Stomach (tissue), 9 donors: Measurements from ENCODE around the gene NR5A1. TPM values are rescaled to one million over a fixed set of nuclear protein-coding genes. Genes with fewer than 3 reads are reported as not detected.
A peak's percentile ranks its signal among the peaks of the same experiment; 100 is the strongest.

Source experiments
- DNase-seq, 2 donors: peaks; one replicate each; pipeline versions ENCODE4 v3.0.0 to v3.0.0-alpha.2; 2013 to 2019
- H3K27ac ChIP-seq, 5 donors: fragments of 200-600 bp in 4 of 5; sonication (generic) in 4 of 5; one replicate each; pipeline ENCODE4 v1.5.1; 2013 to 2019; ENCODE audit warnings: mild to moderate bottlenecking in 1 of 5, moderate library complexity in 1 of 5
- H3K27me3 ChIP-seq, 3 donors: fragments of 200-600 bp; sonication (generic); one replicate each; pipeline ENCODE4 v1.5.1; 2017 to 2019; ENCODE audit warnings: mixed run types in 1 of 3
- H3K36me3 ChIP-seq, 4 donors: fragments of 200-600 bp; sonication (generic); 1 replicate in 3 of 4; 2 replicates in 1 of 4; pipeline ENCODE4 v1.5.1; 2016 to 2019
- H3K4me1 ChIP-seq, 4 donors: fragments of 200-600 bp; sonication (generic); one replicate each; pipeline ENCODE4 v1.5.1; 2016 to 2019
- H3K4me3 ChIP-seq, 4 donors: fragments of 200-600 bp; sonication (generic) in 3 of 4; one replicate each; pipeline ENCODE4 v1.5.1; 2016 to 2019; ENCODE audit warnings: mild to moderate bottlenecking in 1 of 4
- H3K9me3 ChIP-seq, 4 donors: fragments of 200-600 bp; sonication (generic); one replicate each; pipeline ENCODE4 v1.5.1; 2016 to 2019
- CTCF ChIP-seq, 7 experiments: fragments of 450-650 bp in 4 of 7; fragments of 200-600 bp in 3 of 7; sonication (generic) in 3 of 7; IDR thresholded peaks; one replicate each; pipeline ENCODE4 v1.5.1; 2016 to 2019; ENCODE audit warnings: antibody characterized with exemption in 7 of 7, control low read depth in 2 of 7, mild to moderate bottlenecking in 1 of 7
- EP300 ChIP-seq: sonication (generic); formaldehyde crosslinking; IDR thresholded peaks from one replicate; pipeline ENCODE4 v1.6.1; 2017; ENCODE audit warnings: antibody characterized with exemption
- POLR2A ChIP-seq, 4 donors: fragments of 450-650 bp; IDR thresholded peaks; one replicate each; pipeline ENCODE4 v1.6.1; 2016; ENCODE audit warnings: antibody characterized with exemption in 4 of 4, control low read depth in 2 of 4, mild to moderate bottlenecking in 1 of 4, moderate library complexity in 1 of 4
- POLR2AphosphoS5 ChIP-seq, 3 donors: sonication (generic); formaldehyde crosslinking; IDR thresholded peaks; one replicate each; pipeline ENCODE4 v1.6.1; 2016; ENCODE audit warnings: antibody characterized with exemption in 3 of 3
- WGBS, 5 donors: extraction: QIAGEN DNeasy Blood & Tissue Kit in 3 of 5; methylation state at CpG; one replicate each; pipeline versions ENCODE4 v1.1.5 to v1.1.7; 2013 to 2018; 5-methylcytosine and 5-hydroxymethylcytosine counted together
- intact Hi-C: fragments of 100-400 bp; cut with DNase I; formaldehyde crosslinking; loops from one replicate; pipeline ENCODE4 v1.15.1; 2023; ENCODE audit warnings: low total_unique reads
- polyA plus RNA-seq, 3 donors: library from polyadenylated mRNA; stranded (reverse); fragments of 200-250 nt; gene quantifications; one replicate each; pipeline ENCODE4 v1.2.3, GENCODE V29; 2013
- total RNA-seq, 5 donors: library from RNA; depleted of rRNA; stranded (reverse); fragments of >200 nt; gene quantifications; one replicate each; pipeline versions ENCODE4 v1.1.0 to v1.2.3, GENCODE V29; 2014 to 2016
- donor health status: healthy with polysubstance abuse.
- donor health status: Bipolar disorder and iron deficiency.
- donor health status: healthy.

Gene NR5A1
- total and polyA plus RNA-seq, 8 donors = 0.03 to 2.4 TPM; not detected in 6

DNA sequence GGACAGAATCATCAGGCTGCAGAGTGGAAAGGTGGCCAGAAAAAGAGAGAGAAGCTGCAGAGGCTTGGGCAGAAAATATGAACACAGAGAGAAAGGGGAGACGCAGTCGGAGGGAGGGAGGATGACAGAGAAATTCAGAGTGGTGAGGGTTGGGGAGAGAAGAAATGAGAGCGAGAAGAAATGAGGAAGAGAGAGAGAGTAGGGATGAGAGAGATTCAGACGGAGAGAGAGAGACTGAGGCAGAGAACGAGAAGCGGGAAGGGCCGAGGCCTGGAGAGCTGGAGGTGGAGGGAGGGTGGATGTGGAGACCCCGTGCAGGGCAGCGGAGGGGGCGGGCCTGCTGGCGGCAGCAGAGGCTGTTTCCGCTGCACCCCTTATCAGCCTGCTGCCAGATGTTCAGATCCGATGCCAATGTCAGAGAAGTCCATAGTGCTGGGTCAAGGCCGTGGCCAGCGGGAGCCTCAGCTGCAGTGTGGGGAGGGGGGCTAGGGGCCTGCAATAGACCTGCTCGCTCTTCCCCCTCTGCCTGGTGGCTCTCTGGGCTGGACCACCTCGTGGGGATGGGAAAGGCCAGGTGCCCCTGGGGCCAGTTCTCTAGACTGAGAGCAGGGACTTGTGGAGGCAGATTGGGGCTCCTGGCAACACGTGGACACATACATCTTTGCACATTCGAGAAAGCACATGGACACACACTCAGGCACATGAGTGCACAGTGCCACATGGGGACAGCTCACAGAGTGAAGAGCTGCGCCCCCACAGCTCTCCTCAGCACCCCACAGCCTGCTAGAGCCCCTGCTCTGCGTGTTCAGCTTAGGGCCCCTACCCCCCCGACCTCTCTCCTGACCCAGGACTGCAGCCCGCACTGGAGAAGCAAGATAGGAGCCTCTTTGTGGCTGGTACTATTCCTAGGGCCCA, 4.9 kb upstream of the NR5A1 start:
- Histone ChIP-seq H3K4me3 (no peak overlapping the region), H3K9me3 (no peaks in the 10 kb centered on the region), H3K36me3 (no peaks in the 10 kb centered on the region), H3K4me1 (peaks cover 0 to 12% (median 0%) of the 10 kb centered on the region in 4 donors), H3K27ac (no peak overlapping the region), H3K27me3 (peaks cover 0 to 34% (median 12%) of the 10 kb centered on the region in 3 donors)
- TF ChIP-seq POLR2A (IDR thresholded peaks at IDR 0.05) (no peak), CTCF (IDR thresholded peaks at IDR 0.05) (no peak), POLR2AphosphoS5 (IDR thresholded peaks at IDR 0.05) (no peak), EP300 (no peak)
- intact Hi-C loops = no loop called here
- WGBS, 5 donors = 34 to 40% (median 36%) methylated on average over 20 to 23 of the region's 23 CpGs
- DNase-seq = peak in 1 of 2 donors; percentile 60

DNA sequence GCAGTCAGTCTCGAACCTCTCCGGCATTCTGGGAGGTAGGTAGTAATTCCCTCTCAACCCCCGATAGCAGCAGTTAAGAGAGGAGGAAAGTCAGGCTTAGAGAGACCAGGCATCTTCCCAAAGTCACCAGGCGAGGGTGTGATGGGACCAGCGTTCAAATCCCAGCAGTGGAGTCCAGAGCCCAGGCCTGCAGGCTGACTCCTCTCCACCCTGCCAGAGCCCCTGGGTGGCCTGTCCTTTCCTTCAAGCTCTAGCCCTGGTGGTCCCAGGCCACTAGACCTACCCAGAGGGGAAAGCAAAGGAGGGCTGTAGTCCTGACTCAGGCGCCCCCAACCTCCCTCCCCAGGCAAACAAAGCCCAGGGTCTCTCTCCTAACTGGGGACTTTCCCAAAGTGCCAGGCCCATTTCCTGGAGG, 4.2 kb upstream of the NR5A1 start:
- intact Hi-C loops = no loop called here
- H3K9me3 ChIP-seq = no peaks in the 10 kb centered on the region
- 67 to 79% (median 71%) methylated on average over 4 to 6 of the region's 6 CpGs for WGBS, 5 donors

GRCh38 chr9:124510650-124511425, 3.6 kb upstream of the NR5A1 start:
- Histone ChIP-seq H3K27ac (no peak overlapping the region), H3K4me3 (no peak overlapping the region), H3K27me3 (peaks cover 0 to 47% (median 17%) of the 10 kb centered on the region in 3 donors), H3K4me1 (peaks cover 0 to 12% (median 0%) of the 10 kb centered on the region in 4 donors), H3K36me3 (no peaks in the 10 kb centered on the region), H3K9me3 (no peaks in the 10 kb centered on the region)
- intact Hi-C loops = no loop called here
- no peak for TF ChIP-seq POLR2A (IDR thresholded peaks at IDR 0.05)
- TF ChIP-seq EP300 = no peak
- TF ChIP-seq POLR2AphosphoS5 (IDR thresholded peaks at IDR 0.05) = no peak
- no peak for TF ChIP-seq CTCF (IDR thresholded peaks at IDR 0.05)
- no peak for DNase-seq
- WGBS, 5 donors = 79 to 86% (median 82%) methylated on average over 9 of the region's 9 CpGs

More for the DNA sequence above, 4.2 kb upstream of the NR5A1 start:
- no peak overlapping the region for H3K27ac ChIP-seq
- H3K36me3 ChIP-seq = no peaks in the 10 kb centered on the region
- TF ChIP-seq POLR2A (IDR thresholded peaks at IDR 0.05) = no peak
- TF ChIP-seq POLR2AphosphoS5 (IDR thresholded peaks at IDR 0.05) = no peak
- no peak for TF ChIP-seq CTCF (IDR thresholded peaks at IDR 0.05)
- TF ChIP-seq EP300 = no peak
- no peak overlapping the region for H3K4me3 ChIP-seq
- no peak for DNase-seq
- peaks cover 0 to 12% (median 0%) of the 10 kb centered on the region in 4 donors for H3K4me1 ChIP-seq
- H3K27me3 ChIP-seq = peaks cover 0 to 41% (median 12%) of the 10 kb centered on the region in 3 donors

GRCh38 chr9:124507880-124508423, 753 bp upstream of the NR5A1 start:
- Histone ChIP-seq H3K27ac (no peak overlapping the region), H3K4me3 (no peak overlapping the region), H3K4me1 (peaks cover 12 to 33% (median 17%) of the 10 kb centered on the region in 4 donors), H3K36me3 (no peaks in the 10 kb centered on the region), H3K27me3 (peaks cover 22 to 69% (median 40%) of the 10 kb centered on the region in 3 donors), H3K9me3 (no peaks in the 10 kb centered on the region)
- TF ChIP-seq POLR2AphosphoS5 (IDR thresholded peaks at IDR 0.05) = no peak
- no peak for TF ChIP-seq EP300
- 87 to 93% (median 89%) methylated on average over 10 to 11 of the region's 11 CpGs for WGBS, 5 donors
- no peak for DNase-seq
- intact Hi-C loops = no loop called here
